C4-2B (cell line): ENCODE measurements around the gene TSSK6.

Experiments used
- ZFX ChIP-seq: fragments of 450-650 bp; IDR thresholded peaks from 2 replicates; pipeline ENCODE4 v1.6.1; 2017
- TF ChIP-seq, protein P1 (sequence below): fragments of 450-650 bp; conservative IDR thresholded peaks from 2 replicates; pipeline ENCODE4 v1.5.1; 2017; ENCODE audit warnings: mild to moderate bottlenecking

GRCh38 chr19:19530423-19530804 is 15.1 kb upstream of the TSSK6 start:
- TF ChIP-seq, protein P1, sequence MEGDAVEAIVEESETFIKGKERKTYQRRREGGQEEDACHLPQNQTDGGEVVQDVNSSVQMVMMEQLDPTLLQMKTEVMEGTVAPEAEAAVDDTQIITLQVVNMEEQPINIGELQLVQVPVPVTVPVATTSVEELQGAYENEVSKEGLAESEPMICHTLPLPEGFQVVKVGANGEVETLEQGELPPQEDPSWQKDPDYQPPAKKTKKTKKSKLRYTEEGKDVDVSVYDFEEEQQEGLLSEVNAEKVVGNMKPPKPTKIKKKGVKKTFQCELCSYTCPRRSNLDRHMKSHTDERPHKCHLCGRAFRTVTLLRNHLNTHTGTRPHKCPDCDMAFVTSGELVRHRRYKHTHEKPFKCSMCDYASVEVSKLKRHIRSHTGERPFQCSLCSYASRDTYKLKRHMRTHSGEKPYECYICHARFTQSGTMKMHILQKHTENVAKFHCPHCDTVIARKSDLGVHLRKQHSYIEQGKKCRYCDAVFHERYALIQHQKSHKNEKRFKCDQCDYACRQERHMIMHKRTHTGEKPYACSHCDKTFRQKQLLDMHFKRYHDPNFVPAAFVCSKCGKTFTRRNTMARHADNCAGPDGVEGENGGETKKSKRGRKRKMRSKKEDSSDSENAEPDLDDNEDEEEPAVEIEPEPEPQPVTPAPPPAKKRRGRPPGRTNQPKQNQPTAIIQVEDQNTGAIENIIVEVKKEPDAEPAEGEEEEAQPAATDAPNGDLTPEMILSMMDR = no peak
- TF ChIP-seq ZFX = no peak
